C4-2B (cell line): ENCODE measurements around the gene SPAG4.

Experiments used
- ZFX ChIP-seq: fragments of 450-650 bp; IDR thresholded peaks from 2 replicates; pipeline ENCODE4 v1.6.1; 2017
- TF ChIP-seq, protein P1 (sequence below): fragments of 450-650 bp; conservative IDR thresholded peaks from 2 replicates; pipeline ENCODE4 v1.5.1; 2017; ENCODE audit warnings: mild to moderate bottlenecking

DNA sequence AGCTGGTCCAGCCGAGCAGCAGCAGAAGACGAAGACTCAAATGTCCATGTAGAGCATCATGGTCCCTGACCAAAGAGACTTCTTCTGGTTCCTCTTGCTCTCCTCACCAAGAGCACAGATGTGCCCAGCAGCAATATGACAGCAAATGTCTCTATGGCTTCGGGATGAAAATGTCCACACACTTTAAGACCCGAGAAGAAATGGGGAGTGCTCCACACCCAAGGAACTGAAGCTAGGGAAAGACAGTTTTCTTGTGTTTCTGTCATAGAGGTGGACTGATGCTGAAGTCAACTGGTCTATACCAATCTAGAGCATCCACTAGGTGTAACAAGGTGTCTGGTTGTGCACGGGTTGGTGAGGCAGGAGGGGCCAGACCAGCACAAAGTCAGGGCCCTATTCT lies 53.6 kb downstream of the SPAG4 start:
- TF ChIP-seq, protein P1, sequence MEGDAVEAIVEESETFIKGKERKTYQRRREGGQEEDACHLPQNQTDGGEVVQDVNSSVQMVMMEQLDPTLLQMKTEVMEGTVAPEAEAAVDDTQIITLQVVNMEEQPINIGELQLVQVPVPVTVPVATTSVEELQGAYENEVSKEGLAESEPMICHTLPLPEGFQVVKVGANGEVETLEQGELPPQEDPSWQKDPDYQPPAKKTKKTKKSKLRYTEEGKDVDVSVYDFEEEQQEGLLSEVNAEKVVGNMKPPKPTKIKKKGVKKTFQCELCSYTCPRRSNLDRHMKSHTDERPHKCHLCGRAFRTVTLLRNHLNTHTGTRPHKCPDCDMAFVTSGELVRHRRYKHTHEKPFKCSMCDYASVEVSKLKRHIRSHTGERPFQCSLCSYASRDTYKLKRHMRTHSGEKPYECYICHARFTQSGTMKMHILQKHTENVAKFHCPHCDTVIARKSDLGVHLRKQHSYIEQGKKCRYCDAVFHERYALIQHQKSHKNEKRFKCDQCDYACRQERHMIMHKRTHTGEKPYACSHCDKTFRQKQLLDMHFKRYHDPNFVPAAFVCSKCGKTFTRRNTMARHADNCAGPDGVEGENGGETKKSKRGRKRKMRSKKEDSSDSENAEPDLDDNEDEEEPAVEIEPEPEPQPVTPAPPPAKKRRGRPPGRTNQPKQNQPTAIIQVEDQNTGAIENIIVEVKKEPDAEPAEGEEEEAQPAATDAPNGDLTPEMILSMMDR, result no peak
- TF ChIP-seq ZFX, result no peak
